Bone marrow (tissue), 2 donors: ENCODE data around the gene PSMB3.

Source experiments
- DNase-seq, 2 donors: peaks; one replicate each; lab custom pipeline; 2025; lab: John Stamatoyannopoulos, UW

Gene PSMB3

GRCh38 chr17:38796451-38797157 lies 44.1 kb downstream of the PSMB3 start:
- no peak for DNase-seq

- DNase-seq, result no peak
Observed at GRCh38 chr17:38797158-38797490, 44.6 kb downstream of the PSMB3 start.

GRCh38 chr17:38797828-38798227 lies 45.3 kb downstream of the PSMB3 start:
- no peak for DNase-seq

- peak in 1 of 2 donors; percentile 54 for DNase-seq
Observed at GRCh38 chr17:38798614-38799500, 46.3 kb downstream of the PSMB3 start.

GRCh38 chr17:38799501-38800236 lies 47.1 kb downstream of the PSMB3 start, which contains the start of gene PIP4K2B:
Gene PIP4K2B (minus strand): TSS chr17:38799556. CDS start chr17:38799424, 132 bp downstream.
- peak; percentile 88 to 92 for DNase-seq

GRCh38 chr17:38800237-38800760 lies 47.8 kb downstream of the PSMB3 start:
- DNase-seq, result no peak

- DNase-seq, result no peak
Observed at GRCh38 chr17:38809828-38810227, 57.3 kb downstream of the PSMB3 start.
